ENCODE measurements around the gene AP5Z1.
A peak's percentile ranks its signal among the peaks of the same experiment; 100 is the strongest.

The AP5Z1 gene

GRCh38 chr7:4775250-4775847 lies at the start of gene AP5Z1:
TSS of gene AP5Z1 (plus strand) at chr7:4775623. CDS start at chr7:4775716, 93 bp downstream.
- peak; percentile 95 to 96 for DNase-seq

- DNase-seq = no peak
Observed at GRCh38 chr7:4725850-4726450, 49.5 kb upstream of the AP5Z1 start.

GRCh38 chr7:4726566-4726965 lies 48.9 kb upstream of the AP5Z1 start:
- no peak for DNase-seq

- DNase-seq = no peak
Observed at GRCh38 chr7:4727914-4728705, 47.3 kb upstream of the AP5Z1 start.

- no peak for DNase-seq
Observed at GRCh38 chr7:4729266-4729665, 46.2 kb upstream of the AP5Z1 start.

- DNase-seq = no peak
Observed at GRCh38 chr7:4730276-4730675, 45.1 kb upstream of the AP5Z1 start.

- DNase-seq = no peak
Observed at GRCh38 chr7:4730971-4731370, 44.5 kb upstream of the AP5Z1 start.

GRCh38 chr7:4731803-4732202 lies 43.6 kb upstream of the AP5Z1 start:
- no peak for DNase-seq

- no peak for DNase-seq
Observed at GRCh38 chr7:4733936-4734528, 41.4 kb upstream of the AP5Z1 start.

- DNase-seq = no peak
Observed at GRCh38 chr7:4734587-4735345, 40.7 kb upstream of the AP5Z1 start.

- no peak for DNase-seq
Observed at GRCh38 chr7:4737300-4737699, 38.1 kb upstream of the AP5Z1 start.

- DNase-seq = peak in 1 of 2 donors; percentile 22
Observed at GRCh38 chr7:4738711-4739527, 36.5 kb upstream of the AP5Z1 start.

GRCh38 chr7:4739528-4739992 lies 35.9 kb upstream of the AP5Z1 start:
- peak; percentile 21 to 38 for DNase-seq

- DNase-seq = no peak
Observed at GRCh38 chr7:4740796-4741195, 34.6 kb upstream of the AP5Z1 start.

GRCh38 chr7:4742051-4742573 lies 33.3 kb upstream of the AP5Z1 start:
- no peak for DNase-seq

GRCh38 chr7:4742852-4743251 lies 32.6 kb upstream of the AP5Z1 start:
- DNase-seq = no peak

- peak; percentile 69 to 76 for DNase-seq
Observed at GRCh38 chr7:4744391-4745264, 30.8 kb upstream of the AP5Z1 start.

GRCh38 chr7:4745265-4745919 lies 30.0 kb upstream of the AP5Z1 start:
- no peak for DNase-seq

GRCh38 chr7:4745971-4746919 lies 29.2 kb upstream of the AP5Z1 start:
- peak; percentile 24 to 47 for DNase-seq

Data from CD4-positive, alpha-beta T cell treated with Interferon alpha-2 for 1 hour (primary cell).